Loucy (cell line): ENCODE measurements around the gene CSRP1.

Experiments
- H2AFZ ChIP-seq: fragments of 200-600 bp; sonication (generic); 2 replicates; pipeline ENCODE4 v1.6.0; 2016; ENCODE audit warnings: antibody characterized with exemption, mild to moderate bottlenecking, low read length, moderate library complexity
- H3F3A ChIP-seq: fragments of 200-600 bp; 2 replicates; pipeline ENCODE4 v1.6.0; 2016; ENCODE audit warnings: antibody characterized with exemption, low read depth, mild to moderate bottlenecking
- H3K27me3 ChIP-seq: fragments of 200-600 bp; sonication (generic); 2 replicates; pipeline ENCODE4 v1.6.1; 2014; ENCODE audit warnings: low read length, mild to moderate bottlenecking; ENCODE audit not compliant: insufficient read depth, poor library complexity, severe bottlenecking
- H3K36me3 ChIP-seq: fragments of 200-600 bp; sonication (generic); 2 replicates; pipeline ENCODE4 v1.6.1; 2016; ENCODE audit warnings: low read length; ENCODE audit not compliant: insufficient read depth
- H3K4me1 ChIP-seq: fragments of 200-600 bp; sonication (generic); 2 replicates; pipeline ENCODE4 v1.5.1; 2014; ENCODE audit warnings: low read length, mild to moderate bottlenecking; ENCODE audit not compliant: insufficient read depth, poor library complexity, severe bottlenecking
- H3K4me2 ChIP-seq: fragments of 200-600 bp; sonication (generic); 2 replicates; pipeline ENCODE4 v1.6.0; 2014; ENCODE audit warnings: antibody characterized with exemption, low read length, low read depth, mild to moderate bottlenecking; ENCODE audit not compliant: poor library complexity, severe bottlenecking
- H3K4me3 ChIP-seq: fragments of 200-600 bp; sonication (generic); 2 replicates; pipeline ENCODE4 v1.5.1; 2014; ENCODE audit warnings: low read length, mild to moderate bottlenecking, mixed read lengths; ENCODE audit not compliant: poor library complexity, severe bottlenecking
- H3K79me2 ChIP-seq: fragments of 200-600 bp; sonication (generic); 2 replicates; pipeline ENCODE4 v1.6.1; 2014; ENCODE audit warnings: low read length; ENCODE audit not compliant: insufficient read depth
- H3K9ac ChIP-seq: fragments of 200-600 bp; sonication (generic); 2 replicates; pipeline ENCODE4 v1.6.0; 2014; ENCODE audit warnings: mild to moderate bottlenecking, low read depth, low read length, moderate library complexity; ENCODE audit not compliant: poor library complexity, severe bottlenecking
- H3K9me2 ChIP-seq: fragments of 200-600 bp; sonication (generic); replicated peaks from 2 replicates; pipeline ENCODE4 v1.6.1; 2016; ENCODE audit warnings: low read depth, low read length, mixed read lengths
- H3K9me3 ChIP-seq: fragments of 200-600 bp; sonication (generic); 2 replicates; pipeline ENCODE4 v1.6.1; 2014; ENCODE audit warnings: mild to moderate bottlenecking, antibody characterized with exemption, low read length, low read depth; ENCODE audit not compliant: insufficient read depth
- H4K20me1 ChIP-seq: fragments of 200-600 bp; sonication (generic); 2 replicates; pipeline ENCODE4 v1.6.0; 2014; ENCODE audit warnings: antibody characterized with exemption, low read length, mild to moderate bottlenecking; ENCODE audit not compliant: insufficient read depth, poor library complexity, severe bottlenecking
- CTCF ChIP-seq: fragments of 200-600 bp; sonication (generic); conservative IDR thresholded peaks from 2 replicates; pipeline ENCODE4 v1.5.1; 2014; ENCODE audit warnings: mild to moderate bottlenecking, antibody characterized with exemption, low read length
- EZH2phosphoT487 ChIP-seq: fragments of 200-600 bp; IDR thresholded peaks from 2 replicates; pipeline ENCODE4 v1.6.1; 2018; ENCODE audit warnings: antibody characterized with exemption, mild to moderate bottlenecking, moderate library complexity, borderline replicate concordance

The CSRP1 gene

GRCh38 chr1:201537028-201537427 is 30.1 kb upstream of the CSRP1 start:
- Histone ChIP-seq H4K20me1 (no peaks in the 10 kb centered on the region), H3K9me3 (no peaks in the 10 kb centered on the region), H3K27me3 (peaks cover 29% of the 10 kb centered on the region), H3K79me2 (no peaks in the 10 kb centered on the region), H3K9ac (no peak overlapping the region), H3K4me3 (no peak overlapping the region), H3K9me2 (no peaks in the 10 kb centered on the region), H2AFZ (no peak overlapping the region), H3F3A (no peaks in the 10 kb centered on the region), H3K36me3 (no peaks in the 10 kb centered on the region), H3K4me2 (no peak overlapping the region), H3K4me1 (peaks cover 11% of the 10 kb centered on the region)
- TF ChIP-seq CTCF: no peak
- no peak for TF ChIP-seq EZH2phosphoT487

- Histone ChIP-seq H3K27me3 (peaks cover 29% of the 10 kb centered on the region), H3K4me3 (no peak overlapping the region), H3K9me3 (no peaks in the 10 kb centered on the region), H3F3A (no peaks in the 10 kb centered on the region), H3K4me1 (peaks cover 15% of the 10 kb centered on the region), H3K36me3 (no peaks in the 10 kb centered on the region), H2AFZ (no peak overlapping the region), H4K20me1 (no peaks in the 10 kb centered on the region), H3K79me2 (no peaks in the 10 kb centered on the region), H3K9ac (no peak overlapping the region), H3K9me2 (no peaks in the 10 kb centered on the region), H3K4me2 (no peak overlapping the region)
- TF ChIP-seq EZH2phosphoT487 (no peak), CTCF (no peak)
Measured at GRCh38 chr1:201536558-201536957, 29.6 kb upstream of the CSRP1 start.

GRCh38 chr1:201535919-201536245 is 29.0 kb upstream of the CSRP1 start:
- TF ChIP-seq CTCF (no peak), EZH2phosphoT487 (no peak)
- no peak overlapping the region for H3K9ac ChIP-seq
- H3K9me3 ChIP-seq: no peaks in the 10 kb centered on the region
- H3K27me3 ChIP-seq: peaks cover 27% of the 10 kb centered on the region
- no peak overlapping the region for H3K4me3 ChIP-seq
- no peak overlapping the region for H2AFZ ChIP-seq
- H3K79me2 ChIP-seq: no peaks in the 10 kb centered on the region
- no peak overlapping the region for H3K4me2 ChIP-seq
- no peaks in the 10 kb centered on the region for H3K9me2 ChIP-seq
- H3K36me3 ChIP-seq: no peaks in the 10 kb centered on the region
- no peaks in the 10 kb centered on the region for H4K20me1 ChIP-seq
- no peaks in the 10 kb centered on the region for H3F3A ChIP-seq
- H3K4me1 ChIP-seq: peaks cover 22% of the 10 kb centered on the region
